ENCODE measurements around the gene ZC3H18. TPM values are rescaled to one million over a fixed set of nuclear protein-coding genes. Genes with fewer than 3 reads are reported as not detected.

Gene ZC3H18
- total RNA-seq, 1 donor from 2014 or later = 18.4 TPM

- Histone ChIP-seq H3K27me3 (no peaks in the 10 kb centered on the region), H3K36me3 (peaks cover 0 to 49% of the 10 kb centered on the region in 2 donors), H3K4me3 (no peak overlapping the region), H3K27ac (no peak overlapping the region), H3K9me3 (no peaks in the 10 kb centered on the region), H3K4me1 (peaks cover 5% of the 10 kb centered on the region)
- DNase-seq (ENCODE audit: extremely low spot score in 2 of 2) = no peak
- no peak for TF ChIP-seq CTCF (IDR thresholded peaks at IDR 0.05)
- peak in 1 of 2 donors; percentile 37 for TF ChIP-seq POLR2AphosphoS5 (IDR thresholded peaks at IDR 0.05; ENCODE audit: insufficient read depth in 1 of 2, low read depth in 1 of 2)
- intact Hi-C loops (cut with DNase I) = no loop called here
Measured at GRCh38 chr16:88599092-88599733, 29.0 kb downstream of the ZC3H18 start.

- no peaks in the 10 kb centered on the region for H3K27me3 ChIP-seq
- H3K27ac ChIP-seq = no peak overlapping the region
- H3K9me3 ChIP-seq = no peaks in the 10 kb centered on the region
- TF ChIP-seq CTCF (IDR thresholded peaks at IDR 0.05) = no peak
- no peak for TF ChIP-seq POLR2AphosphoS5 (IDR thresholded peaks at IDR 0.05; ENCODE audit: insufficient read depth in 1 of 2, low read depth in 1 of 2)
- TF ChIP-seq POLR2A (IDR thresholded peaks at IDR 0.05) = no peak
- H3K4me1 ChIP-seq = peaks cover 5% of the 10 kb centered on the region
- peaks cover 0 to 56% of the 10 kb centered on the region in 2 donors for H3K36me3 ChIP-seq
- no peak overlapping the region for H3K4me3 ChIP-seq
- DNase-seq (ENCODE audit: extremely low spot score in 2 of 2) = no peak
- intact Hi-C loops (cut with DNase I) = no loop called here
Measured at GRCh38 chr16:88599825-88600538, 29.8 kb downstream of the ZC3H18 start.

- Histone ChIP-seq H3K27ac (no peak overlapping the region), H3K27me3 (no peaks in the 10 kb centered on the region), H3K9me3 (no peaks in the 10 kb centered on the region), H3K36me3 (peaks cover 0 to 62% of the 10 kb centered on the region in 2 donors), H3K4me3 (no peak overlapping the region), H3K4me1 (peaks cover 5% of the 10 kb centered on the region)
- DNase-seq (ENCODE audit: extremely low spot score in 2 of 2) = no peak
- no peak for TF ChIP-seq POLR2AphosphoS5 (IDR thresholded peaks at IDR 0.05; ENCODE audit: insufficient read depth in 1 of 2, low read depth in 1 of 2)
- no peak for TF ChIP-seq CTCF (IDR thresholded peaks at IDR 0.05)
- no peak for TF ChIP-seq POLR2A (IDR thresholded peaks at IDR 0.05)
- intact Hi-C loops (cut with DNase I) = no loop called here
Measured at GRCh38 chr16:88600539-88600896, 30.3 kb downstream of the ZC3H18 start.

GRCh38 chr16:88601313-88602036 is 31.3 kb downstream of the ZC3H18 start:
- H3K36me3 ChIP-seq = peaks cover 0 to 71% of the 10 kb centered on the region in 2 donors
- intact Hi-C loops (cut with DNase I) = no loop called here
- no peaks in the 10 kb centered on the region for H3K9me3 ChIP-seq
- H3K27ac ChIP-seq = no peak overlapping the region
- no peaks in the 10 kb centered on the region for H3K27me3 ChIP-seq
- H3K4me3 ChIP-seq = no peak overlapping the region
- DNase-seq (ENCODE audit: extremely low spot score in 2 of 2) = no peak
- TF ChIP-seq CTCF (IDR thresholded peaks at IDR 0.05) (no peak), POLR2A (IDR thresholded peaks at IDR 0.05) (no peak), POLR2AphosphoS5 (IDR thresholded peaks at IDR 0.05; ENCODE audit: insufficient read depth in 1 of 2, low read depth in 1 of 2) (no peak)
- peaks cover 5% of the 10 kb centered on the region for H3K4me1 ChIP-seq
